ENCODE data around the gene SSRP1. TPM values are rescaled to one million over a fixed set of nuclear protein-coding genes. Genes with fewer than 3 reads are reported as not detected.

Gene SSRP1
- total RNA-seq, 1 donor from 2014 or later: 96.6 TPM

DNA sequence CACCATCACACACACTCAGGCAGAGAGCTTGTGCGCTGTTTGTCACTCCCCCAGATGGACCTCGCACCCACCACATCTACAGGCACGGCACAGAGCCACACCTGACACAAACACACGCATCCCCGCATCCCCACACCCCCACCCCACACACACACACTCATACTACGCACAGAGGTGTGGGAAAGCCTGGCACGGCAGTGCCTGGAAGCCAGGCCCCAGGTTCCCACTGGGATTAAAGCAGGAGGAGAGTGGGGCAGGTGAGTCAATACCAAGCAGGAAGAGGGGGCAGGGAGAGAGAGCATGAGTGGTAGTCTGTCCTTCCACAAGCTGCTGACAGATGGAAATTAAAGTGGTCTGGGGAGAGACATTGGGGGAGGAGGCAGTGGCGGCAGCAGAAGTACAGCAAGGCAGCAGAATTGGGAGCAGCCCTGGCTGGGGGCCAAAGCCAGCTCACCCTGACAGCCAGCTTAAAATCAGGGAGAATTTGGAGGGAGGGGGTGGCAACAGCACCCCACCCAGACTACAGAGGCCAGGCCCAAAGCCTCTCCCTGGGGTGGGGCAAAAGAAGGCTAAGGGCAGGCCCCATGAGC lies 31.6 kb downstream of the SSRP1 start:
- no peaks in the 10 kb centered on the region for H3K27me3 ChIP-seq (ENCODE audit: control insufficient read depth, insufficient read depth, low read length)
- peaks cover 58% of the 10 kb centered on the region for H3K36me3 ChIP-seq (ENCODE audit: control insufficient read depth, insufficient read depth, low read length)
- FAIRE-seq (no peak), DNase-seq (ENCODE audit: low read depth) (peak; percentile 94)
- TF ChIP-seq, protein P1, sequence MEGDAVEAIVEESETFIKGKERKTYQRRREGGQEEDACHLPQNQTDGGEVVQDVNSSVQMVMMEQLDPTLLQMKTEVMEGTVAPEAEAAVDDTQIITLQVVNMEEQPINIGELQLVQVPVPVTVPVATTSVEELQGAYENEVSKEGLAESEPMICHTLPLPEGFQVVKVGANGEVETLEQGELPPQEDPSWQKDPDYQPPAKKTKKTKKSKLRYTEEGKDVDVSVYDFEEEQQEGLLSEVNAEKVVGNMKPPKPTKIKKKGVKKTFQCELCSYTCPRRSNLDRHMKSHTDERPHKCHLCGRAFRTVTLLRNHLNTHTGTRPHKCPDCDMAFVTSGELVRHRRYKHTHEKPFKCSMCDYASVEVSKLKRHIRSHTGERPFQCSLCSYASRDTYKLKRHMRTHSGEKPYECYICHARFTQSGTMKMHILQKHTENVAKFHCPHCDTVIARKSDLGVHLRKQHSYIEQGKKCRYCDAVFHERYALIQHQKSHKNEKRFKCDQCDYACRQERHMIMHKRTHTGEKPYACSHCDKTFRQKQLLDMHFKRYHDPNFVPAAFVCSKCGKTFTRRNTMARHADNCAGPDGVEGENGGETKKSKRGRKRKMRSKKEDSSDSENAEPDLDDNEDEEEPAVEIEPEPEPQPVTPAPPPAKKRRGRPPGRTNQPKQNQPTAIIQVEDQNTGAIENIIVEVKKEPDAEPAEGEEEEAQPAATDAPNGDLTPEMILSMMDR (IDR thresholded peaks at IDR 0.05; ENCODE audit: insufficient read depth, low read length, severe bottlenecking): no peak
- no peak overlapping the region for H3K4me3 ChIP-seq (ENCODE audit: low read depth, low read length)

DNA sequence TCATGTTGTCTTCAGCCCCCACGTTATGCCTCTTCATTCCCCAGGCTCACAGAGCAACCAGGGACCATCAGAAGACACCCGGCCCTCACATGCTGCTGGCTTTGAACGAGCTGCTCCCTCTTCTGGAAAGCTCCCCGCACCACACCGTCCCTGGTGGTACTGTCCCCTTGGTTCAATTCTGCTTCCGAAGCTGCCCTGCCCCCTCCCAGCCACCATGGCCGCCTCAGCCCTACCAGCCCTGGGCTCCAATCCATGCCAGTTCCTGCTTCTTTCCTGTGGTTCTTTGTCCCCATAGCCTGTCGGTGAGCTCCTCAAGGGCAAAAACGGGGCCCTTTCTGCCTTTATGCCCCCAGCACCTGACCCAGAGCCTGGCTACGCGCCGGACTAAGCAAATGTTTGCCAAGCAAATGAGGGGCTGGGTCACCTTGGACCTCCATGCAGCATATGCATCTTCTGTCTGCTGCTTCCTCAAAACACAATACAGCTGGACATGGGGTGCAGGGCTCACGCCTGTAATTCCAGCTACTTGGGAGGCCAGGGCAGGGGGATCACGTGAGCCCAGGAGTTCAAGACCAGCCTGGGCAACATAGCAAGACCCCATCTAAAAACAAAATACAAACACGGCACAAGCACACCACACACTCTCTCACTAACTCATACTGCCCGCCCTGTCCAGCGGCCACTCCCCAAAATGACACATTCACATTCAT lies 32.3 kb downstream of the SSRP1 start:
- TF ChIP-seq, protein P1 (IDR thresholded peaks at IDR 0.05; ENCODE audit: insufficient read depth, low read length, severe bottlenecking): no peak
- Histone ChIP-seq H3K4me3 (ENCODE audit: low read depth, low read length) (no peak overlapping the region), H3K36me3 (ENCODE audit: control insufficient read depth, insufficient read depth, low read length) (peaks cover 57% of the 10 kb centered on the region), H3K27me3 (ENCODE audit: control insufficient read depth, insufficient read depth, low read length) (no peaks in the 10 kb centered on the region)
- FAIRE-seq (peak; percentile 18), DNase-seq (ENCODE audit: low read depth) (no peak)

DNA sequence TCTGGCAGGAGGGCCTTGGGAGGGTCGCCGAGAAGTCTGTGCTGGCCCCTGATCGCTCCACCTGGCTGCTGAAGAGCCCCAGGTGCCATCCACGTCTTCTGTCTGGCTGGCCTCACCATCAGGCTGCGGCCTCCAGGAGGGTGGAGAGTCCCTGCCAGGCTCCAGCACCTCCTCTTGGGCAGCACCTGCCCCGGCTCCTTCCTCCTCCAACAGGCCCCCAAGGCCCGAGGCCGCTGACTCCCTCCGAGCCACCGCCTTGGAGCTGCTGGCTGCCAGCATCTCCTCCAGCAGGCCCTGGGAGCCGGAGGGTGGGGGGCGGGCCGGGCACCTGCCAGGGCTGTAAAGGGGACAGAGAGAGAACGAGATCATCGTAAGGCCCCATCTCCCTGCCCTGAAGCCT lies 33.2 kb downstream of the SSRP1 start:
- FAIRE-seq (no peak), DNase-seq (ENCODE audit: low read depth) (no peak)
- Histone ChIP-seq H3K4me3 (ENCODE audit: low read depth, low read length) (no peak overlapping the region), H3K36me3 (ENCODE audit: control insufficient read depth, insufficient read depth, low read length) (peaks cover 53% of the 10 kb centered on the region), H3K27me3 (ENCODE audit: control insufficient read depth, insufficient read depth, low read length) (no peaks in the 10 kb centered on the region)
- TF ChIP-seq, protein P1 (IDR thresholded peaks at IDR 0.05; ENCODE audit: insufficient read depth, low read length, severe bottlenecking): no peak

DNA sequence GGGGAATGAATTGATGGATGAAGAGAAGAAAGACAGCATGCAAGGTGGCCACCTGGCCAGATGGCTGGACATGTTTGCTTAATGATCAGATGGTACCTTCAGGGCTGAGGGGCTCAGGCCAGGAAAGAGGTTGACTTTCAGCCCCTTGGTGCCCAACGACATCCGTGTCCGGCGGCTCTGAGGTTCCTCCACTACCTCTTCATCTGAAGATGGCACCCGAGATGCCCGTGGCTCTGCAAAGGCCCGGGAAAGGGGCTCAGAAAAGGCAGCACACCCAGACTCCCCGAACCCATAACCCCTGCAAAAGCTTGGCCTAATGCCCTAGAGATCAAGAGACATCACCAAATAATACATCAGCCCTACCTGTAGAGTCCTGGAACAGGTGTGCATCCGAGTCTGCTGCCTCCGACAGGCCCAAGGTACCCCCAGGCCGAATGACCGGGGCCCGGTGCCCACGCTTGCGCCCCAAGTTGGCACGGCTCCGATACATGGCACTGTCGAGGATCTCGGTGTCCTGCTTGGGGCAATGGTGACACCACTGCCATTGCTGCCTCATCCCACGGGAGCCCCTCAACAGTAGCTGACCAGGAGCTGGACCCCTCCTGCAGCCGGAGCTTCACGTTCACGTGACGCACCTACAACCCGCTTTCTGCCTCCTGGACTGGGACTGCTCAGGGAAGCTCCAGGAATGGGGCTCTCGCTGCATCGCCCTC lies 33.8 kb downstream of the SSRP1 start:
- H3K36me3 ChIP-seq (ENCODE audit: control insufficient read depth, insufficient read depth, low read length): peaks cover 50% of the 10 kb centered on the region
- DNase-seq (ENCODE audit: low read depth): no peak
- H3K4me3 ChIP-seq (ENCODE audit: low read depth, low read length): no peak overlapping the region
- TF ChIP-seq, protein P1 (IDR thresholded peaks at IDR 0.05; ENCODE audit: insufficient read depth, low read length, severe bottlenecking): no peak
- FAIRE-seq: no peak
- H3K27me3 ChIP-seq (ENCODE audit: control insufficient read depth, insufficient read depth, low read length): no peaks in the 10 kb centered on the region

DNA sequence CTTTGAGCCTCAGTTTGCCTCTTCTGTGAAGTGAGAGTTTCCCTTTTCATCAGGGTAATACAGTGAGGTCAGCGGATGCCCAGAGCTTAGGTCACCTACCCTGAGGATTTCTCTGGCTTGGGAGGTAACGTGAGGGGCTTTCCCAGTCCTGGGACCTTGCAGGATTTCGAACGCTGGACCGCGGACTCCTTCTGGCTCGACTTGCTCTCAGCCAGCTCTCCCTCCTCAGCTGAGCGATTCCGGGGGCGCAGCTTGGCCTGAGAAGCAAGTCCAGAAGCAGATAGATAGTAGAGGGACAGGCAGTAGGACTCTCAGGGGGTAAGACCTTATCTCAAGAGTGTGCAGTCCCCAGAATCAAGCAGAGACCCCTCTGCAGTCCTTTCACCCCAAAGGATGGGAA lies 34.9 kb downstream of the SSRP1 start:
- Histone ChIP-seq H3K27me3 (ENCODE audit: control insufficient read depth, insufficient read depth, low read length) (no peaks in the 10 kb centered on the region), H3K36me3 (ENCODE audit: control insufficient read depth, insufficient read depth, low read length) (peaks cover 47% of the 10 kb centered on the region), H3K4me3 (ENCODE audit: low read depth, low read length) (no peak overlapping the region)
- no peak for DNase-seq (ENCODE audit: low read depth)
- no peak for FAIRE-seq
- TF ChIP-seq, protein P1 (IDR thresholded peaks at IDR 0.05; ENCODE audit: insufficient read depth, low read length, severe bottlenecking): no peak
